NB4 (cell line): ENCODE results near the gene SMYD3.

Experiments
- DNase-seq: peaks from one replicate; pipeline ENCODE4 v3.0.0; 2010; ENCODE audit warnings: low read depth
- H3K4me3 ChIP-seq: one replicate; pipeline ENCODE4 v1.5.1; 2011; ENCODE audit warnings: mild to moderate bottlenecking, low read depth, low read length, moderate library complexity
- CTCF ChIP-seq: IDR thresholded peaks from one replicate; pipeline ENCODE4 v1.5.1; 2012; ENCODE audit warnings: low read depth, low read length
- MAX ChIP-seq: IDR thresholded peaks from 2 replicates; pipeline ENCODE4 v1.6.1; 2011; ENCODE audit warnings: low read depth, low read length
- MYC ChIP-seq: IDR thresholded peaks from 2 replicates; pipeline ENCODE4 v1.6.1; 2011; ENCODE audit warnings: low read depth, low read length
- POLR2A ChIP-seq: IDR thresholded peaks from 2 replicates; pipeline ENCODE4 v1.6.1; 2011; ENCODE audit warnings: mild to moderate bottlenecking; ENCODE audit not compliant: insufficient read length; ENCODE audit errors: extremely low read depth

SMYD3 gene

GRCh38 chr1:246018146-246018545 is 488.9 kb downstream of the SMYD3 start:
- H3K4me3 ChIP-seq: no peak overlapping the region

GRCh38 chr1:246012341-246012740 is 494.7 kb downstream of the SMYD3 start:
- peak; percentile 54 for TF ChIP-seq CTCF
- no peak for TF ChIP-seq MAX
- no peak for TF ChIP-seq POLR2A
- no peak overlapping the region for H3K4me3 ChIP-seq
- peak; percentile 72 for DNase-seq

More at GRCh38 chr1:246018146-246018545, 488.9 kb downstream of the SMYD3 start:
- TF ChIP-seq MYC (no peak), MAX (no peak), POLR2A (no peak), CTCF (no peak)
- no peak for DNase-seq

GRCh38 chr1:246010386-246010785 is 496.7 kb downstream of the SMYD3 start:
- no peak overlapping the region for H3K4me3 ChIP-seq
- no peak for TF ChIP-seq CTCF
- TF ChIP-seq POLR2A: no peak
- TF ChIP-seq MYC: no peak
- no peak for TF ChIP-seq MAX
- DNase-seq: no peak

- H3K4me3 ChIP-seq: no peak overlapping the region
- TF ChIP-seq CTCF (no peak), MYC (no peak), POLR2A (no peak), MAX (no peak)
- no peak for DNase-seq
Measured at GRCh38 chr1:246008363-246008831, 498.7 kb downstream of the SMYD3 start.

- H3K4me3 ChIP-seq: no peak overlapping the region
- peak; percentile 30 for DNase-seq
- no peak for TF ChIP-seq POLR2A
- TF ChIP-seq CTCF: no peak
- no peak for TF ChIP-seq MAX
- no peak for TF ChIP-seq MYC
Measured at GRCh38 chr1:246005067-246005466, 502.0 kb downstream of the SMYD3 start.

- no peak for DNase-seq
- H3K4me3 ChIP-seq: no peak overlapping the region
- no peak for TF ChIP-seq POLR2A
- TF ChIP-seq CTCF: no peak
- TF ChIP-seq MAX: no peak
- TF ChIP-seq MYC: no peak
Measured at GRCh38 chr1:246004301-246004700, 502.8 kb downstream of the SMYD3 start.
